Measurements from ENCODE around the gene COL9A3.

GRCh38 chr20:62827311-62828038 is 10.6 kb downstream of the COL9A3 start:
- TF ChIP-seq CTCF (IDR thresholded peaks at IDR 0.05) (no peak), EP300 (IDR thresholded peaks at IDR 0.05) (no peak), POLR2A (IDR thresholded peaks at IDR 0.05; ENCODE audit: low read depth) (no peak), POLR2AphosphoS5 (IDR thresholded peaks at IDR 0.05) (no peak)

All from esophagus muscularis mucosa (tissue), 4 donors.